Measurements from ENCODE around the gene LRRC30.
"Not testable (repeated sequence)": the region's sequence is repeated elsewhere in the genome, so short reads cannot be mapped to it uniquely, and the experiment has no call there.

Gene LRRC30

GRCh38 chr18:7230626-7231349 lies at the start of gene LRRC30:
Gene LRRC30 (plus strand): TSS chr18:7231089. CDS start chr18:7231139, 50 bp downstream.
- in situ Hi-C loops (cut with HindIII; ENCODE audit: low pct_unique_long_range_greater_than_20kb, low sequenced_read_pairs): no loop called here
- no peak for DNase-seq (ENCODE audit: low read depth in 1 of 2, low spot score in 1 of 2)
- no peak for TF ChIP-seq JUND (IDR thresholded peaks at IDR 0.05; ENCODE audit: low read depth)

- in situ Hi-C loops (cut with HindIII; ENCODE audit: low pct_unique_long_range_greater_than_20kb, low sequenced_read_pairs): no loop called here
- no peak for DNase-seq (ENCODE audit: low read depth in 1 of 2, low spot score in 1 of 2)
Measured at GRCh38 chr18:7185701-7186100, 45.2 kb upstream of the LRRC30 start.

GRCh38 chr18:7190547-7191156 lies 40.2 kb upstream of the LRRC30 start:
- in situ Hi-C loops (cut with HindIII; ENCODE audit: low pct_unique_long_range_greater_than_20kb, low sequenced_read_pairs): no loop called here
- no peak for TF ChIP-seq JUND (IDR thresholded peaks at IDR 0.05; ENCODE audit: low read depth)
- no peak for DNase-seq (ENCODE audit: low read depth in 1 of 2, low spot score in 1 of 2)

More at GRCh38 chr18:7185701-7186100, 45.2 kb upstream of the LRRC30 start:
- TF ChIP-seq JUND (IDR thresholded peaks at IDR 0.05; ENCODE audit: low read depth): no peak

- in situ Hi-C loops (cut with HindIII; ENCODE audit: low pct_unique_long_range_greater_than_20kb, low sequenced_read_pairs): no loop called here
- no peak for DNase-seq (ENCODE audit: low read depth in 1 of 2, low spot score in 1 of 2)
- TF ChIP-seq JUND (IDR thresholded peaks at IDR 0.05; ENCODE audit: low read depth): no peak
Measured at GRCh38 chr18:7191736-7192135, 39.2 kb upstream of the LRRC30 start.

GRCh38 chr18:7195266-7195665 lies 35.6 kb upstream of the LRRC30 start:
- DNase-seq (ENCODE audit: low read depth in 1 of 2, low spot score in 1 of 2): no peak
- no peak for TF ChIP-seq JUND (IDR thresholded peaks at IDR 0.05; ENCODE audit: low read depth)
- in situ Hi-C loops (cut with HindIII; ENCODE audit: low pct_unique_long_range_greater_than_20kb, low sequenced_read_pairs): no loop called here

- DNase-seq (ENCODE audit: low read depth in 1 of 2, low spot score in 1 of 2): peak in 1 of 2 experiments; percentile 23
- in situ Hi-C loops (cut with HindIII; ENCODE audit: low pct_unique_long_range_greater_than_20kb, low sequenced_read_pairs): no loop called here
- no peak for TF ChIP-seq JUND (IDR thresholded peaks at IDR 0.05; ENCODE audit: low read depth)
Measured at GRCh38 chr18:7196421-7196820, 34.5 kb upstream of the LRRC30 start.

GRCh38 chr18:7197854-7198253 lies 33.0 kb upstream of the LRRC30 start:
- no peak for TF ChIP-seq JUND (IDR thresholded peaks at IDR 0.05; ENCODE audit: low read depth)
- DNase-seq (ENCODE audit: low read depth in 1 of 2, low spot score in 1 of 2): no peak
- in situ Hi-C loops (cut with HindIII; ENCODE audit: low pct_unique_long_range_greater_than_20kb, low sequenced_read_pairs): no loop called here

GRCh38 chr18:7198326-7198725 lies 32.6 kb upstream of the LRRC30 start:
- in situ Hi-C loops (cut with HindIII; ENCODE audit: low pct_unique_long_range_greater_than_20kb, low sequenced_read_pairs): no loop called here
- TF ChIP-seq JUND (IDR thresholded peaks at IDR 0.05; ENCODE audit: low read depth): no peak
- no peak for DNase-seq (ENCODE audit: low read depth in 1 of 2, low spot score in 1 of 2)

GRCh38 chr18:7201096-7201495 lies 29.8 kb upstream of the LRRC30 start:
- DNase-seq (ENCODE audit: low read depth in 1 of 2, low spot score in 1 of 2): no peak
- no peak for TF ChIP-seq JUND (IDR thresholded peaks at IDR 0.05; ENCODE audit: low read depth)
- in situ Hi-C loops (cut with HindIII; ENCODE audit: low pct_unique_long_range_greater_than_20kb, low sequenced_read_pairs): no loop called here

- no peak for DNase-seq (ENCODE audit: low read depth in 1 of 2, low spot score in 1 of 2)
- in situ Hi-C loops (cut with HindIII; ENCODE audit: low pct_unique_long_range_greater_than_20kb, low sequenced_read_pairs): no loop called here
- no peak for TF ChIP-seq JUND (IDR thresholded peaks at IDR 0.05; ENCODE audit: low read depth)
Measured at GRCh38 chr18:7202169-7202568, 28.7 kb upstream of the LRRC30 start.

GRCh38 chr18:7203601-7204000 lies 27.3 kb upstream of the LRRC30 start:
- in situ Hi-C loops (cut with HindIII; ENCODE audit: low pct_unique_long_range_greater_than_20kb, low sequenced_read_pairs); DNase-seq (ENCODE audit: low read depth in 1 of 2, low spot score in 1 of 2): not testable (repeated sequence)

GRCh38 chr18:7205346-7205745 lies 25.5 kb upstream of the LRRC30 start:
- in situ Hi-C loops (cut with HindIII; ENCODE audit: low pct_unique_long_range_greater_than_20kb, low sequenced_read_pairs): no loop called here
- no peak for TF ChIP-seq JUND (IDR thresholded peaks at IDR 0.05; ENCODE audit: low read depth)

GRCh38 chr18:7206217-7206616 lies 24.7 kb upstream of the LRRC30 start:
- DNase-seq (ENCODE audit: low read depth in 1 of 2, low spot score in 1 of 2): no peak
- in situ Hi-C loops (cut with HindIII; ENCODE audit: low pct_unique_long_range_greater_than_20kb, low sequenced_read_pairs): no loop called here
- TF ChIP-seq JUND (IDR thresholded peaks at IDR 0.05; ENCODE audit: low read depth): no peak

More at GRCh38 chr18:7205346-7205745, 25.5 kb upstream of the LRRC30 start:
- no peak for DNase-seq (ENCODE audit: low read depth in 1 of 2, low spot score in 1 of 2)
